ENCODE data around the gene HPSE2. TPM values are rescaled to one million over a fixed set of nuclear protein-coding genes. Genes with fewer than 3 reads are reported as not detected.

Gene HPSE2
- total RNA-seq, 2 experiments from 2014 or later: not detected

DNA sequence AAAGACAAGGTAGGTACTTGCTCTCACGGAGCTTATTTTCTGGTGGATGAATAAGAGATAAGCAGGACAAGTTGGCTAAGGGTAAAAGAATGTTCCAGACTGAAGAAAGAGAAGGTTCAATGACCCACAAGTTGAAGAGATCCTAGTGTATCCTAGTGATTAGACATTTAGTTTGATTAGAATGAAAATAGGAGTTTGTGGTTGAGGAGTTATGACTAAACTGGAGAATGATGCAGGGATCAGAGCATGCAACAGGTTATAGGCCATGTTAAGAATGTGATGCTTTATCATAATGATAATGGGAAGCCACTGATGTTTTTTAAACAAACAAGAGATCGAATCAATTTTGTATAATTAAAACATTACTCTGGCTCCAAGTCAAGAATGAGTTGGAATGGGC is 357.2 kb downstream of the HPSE2 start:
- POLR2A ChIA-PET: no interaction called here
- Mint-ChIP-seq H3K4me1 (no peaks in the 10 kb centered on the region), H3K4me3 (no peak overlapping the region), H3K36me3 (ENCODE audit: low read depth) (no peaks in the 10 kb centered on the region), H3K27ac (no peak overlapping the region), H3K27me3 (no peaks in the 10 kb centered on the region), H3K9me3 (no peaks in the 10 kb centered on the region)
- CTCF ChIA-PET: no interaction called here
- no peak for DNase-seq

DNA sequence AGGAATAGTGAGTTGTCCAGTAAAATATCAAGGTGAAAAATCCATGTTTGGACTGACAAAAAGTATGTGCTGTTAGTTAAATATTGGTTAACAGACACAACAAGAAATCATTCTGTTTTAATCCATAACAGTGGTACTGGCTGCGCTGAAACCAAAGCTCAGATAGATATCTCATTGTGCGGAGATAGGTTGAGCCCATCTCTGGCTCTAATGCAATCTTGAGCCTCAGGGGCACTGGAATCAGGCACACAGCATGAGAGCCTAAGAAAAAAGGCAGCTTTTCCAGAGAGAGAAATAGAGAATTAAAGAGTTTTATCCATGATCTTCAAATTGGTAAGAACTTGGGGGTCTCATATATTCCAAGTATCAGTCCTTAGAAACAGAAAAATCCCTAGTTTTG is 373.7 kb downstream of the HPSE2 start:
- ChIA-PET POLR2A (no interaction called here), CTCF (no interaction called here)

DNA sequence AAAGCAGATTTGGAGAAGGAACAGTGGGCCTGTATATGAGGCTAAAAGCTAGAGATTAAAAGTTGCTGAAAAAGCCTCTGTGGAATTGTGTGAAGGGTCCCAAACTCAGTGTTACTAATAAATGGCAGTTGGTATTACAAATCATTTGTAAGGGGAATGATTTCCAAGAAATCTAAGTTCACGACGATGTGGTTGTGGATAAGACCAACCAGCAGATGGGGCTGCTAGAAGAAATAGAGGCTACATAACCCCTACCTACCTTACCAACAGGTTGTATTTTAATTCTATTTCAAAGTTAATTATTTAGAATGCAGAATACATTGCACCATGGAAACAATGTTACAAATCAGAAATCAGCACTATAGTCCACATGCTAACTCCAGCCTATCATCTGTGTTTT is 377.1 kb downstream of the HPSE2 start:
- Mint-ChIP-seq H3K27me3 (no peaks in the 10 kb centered on the region), H3K4me3 (no peak overlapping the region), H3K9me3 (no peaks in the 10 kb centered on the region), H3K27ac (no peak overlapping the region), H3K36me3 (ENCODE audit: low read depth) (no peaks in the 10 kb centered on the region), H3K4me1 (peaks cover 5% of the 10 kb centered on the region)
- ChIA-PET POLR2A (no interaction called here), CTCF (no interaction called here)
- no peak for DNase-seq

More for the DNA sequence above, 373.7 kb downstream of the HPSE2 start:
- Mint-ChIP-seq H3K4me3 (no peak overlapping the region), H3K4me1 (no peaks in the 10 kb centered on the region), H3K27ac (no peak overlapping the region), H3K9me3 (peaks cover 2% of the 10 kb centered on the region), H3K27me3 (no peaks in the 10 kb centered on the region), H3K36me3 (ENCODE audit: low read depth) (no peaks in the 10 kb centered on the region)
- DNase-seq: no peak

DNA sequence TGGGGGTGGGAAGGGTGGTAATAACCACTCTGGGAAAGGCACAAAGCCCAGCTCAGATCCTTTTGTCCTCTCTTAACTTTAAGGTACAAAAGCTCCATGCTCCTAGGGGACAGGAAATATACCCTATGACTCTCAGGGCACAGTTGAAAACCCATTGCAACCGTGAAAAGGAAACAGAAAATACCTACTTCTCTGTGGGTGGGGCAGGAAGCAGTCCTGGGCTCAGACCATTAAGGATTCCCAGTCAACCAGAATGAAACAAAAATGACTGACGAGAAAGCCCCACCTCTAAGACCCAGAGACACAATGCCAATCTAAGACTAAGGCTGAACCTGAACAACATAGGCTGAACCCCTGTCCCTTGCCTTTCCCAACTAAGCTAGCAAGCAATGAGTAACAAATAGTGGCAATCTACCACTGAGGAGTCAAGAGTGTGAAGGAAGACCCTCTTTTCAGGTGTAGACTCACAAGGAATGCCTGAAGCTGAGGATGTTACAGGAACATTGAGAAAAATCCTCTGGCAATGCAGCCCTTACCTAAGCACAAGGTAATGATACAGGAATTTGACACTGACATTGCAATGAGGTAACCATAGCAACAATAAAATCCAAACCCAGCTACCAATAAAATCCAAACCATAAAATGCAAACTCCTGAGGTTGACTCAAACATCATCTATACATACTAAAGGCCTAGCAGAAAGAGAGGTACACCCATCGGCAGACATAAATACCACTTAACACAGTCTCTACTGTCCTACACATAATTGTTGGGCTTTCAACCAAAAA is 380.1 kb downstream of the HPSE2 start:
- Mint-ChIP-seq H3K4me1 (peaks cover 5% of the 10 kb centered on the region), H3K27me3 (peaks cover 2% of the 10 kb centered on the region), H3K4me3 (no peak overlapping the region), H3K9me3 (no peaks in the 10 kb centered on the region), H3K36me3 (ENCODE audit: low read depth) (no peaks in the 10 kb centered on the region), H3K27ac (no peak overlapping the region)
- CTCF ChIA-PET: no interaction called here
- no peak for DNase-seq
- POLR2A ChIA-PET: no interaction called here

GRCh38 chr10:98852686-98853085 is 383.0 kb downstream of the HPSE2 start:
- H3K9me3 Mint-ChIP-seq: no peaks in the 10 kb centered on the region
- CTCF ChIA-PET: interaction anchor here (0.6 kb wide), 1 partner anchor 27 kb away, joined by 3 read pairs; no protein-coding TSS in a partner anchor
- H3K36me3 Mint-ChIP-seq (ENCODE audit: low read depth): no peaks in the 10 kb centered on the region
- no peak for DNase-seq
- peaks cover 2% of the 10 kb centered on the region for H3K27me3 Mint-ChIP-seq
- POLR2A ChIA-PET: no interaction called here
- no peak overlapping the region for H3K4me3 Mint-ChIP-seq
- H3K4me1 Mint-ChIP-seq: peaks cover 5% of the 10 kb centered on the region
- no peak overlapping the region for H3K27ac Mint-ChIP-seq

GRCh38 chr10:98848361-98848760 is 387.3 kb downstream of the HPSE2 start:
- Mint-ChIP-seq H3K9me3 (no peaks in the 10 kb centered on the region), H3K4me1 (no peaks in the 10 kb centered on the region), H3K4me3 (no peak overlapping the region), H3K36me3 (ENCODE audit: low read depth) (no peaks in the 10 kb centered on the region), H3K27me3 (peaks cover under 1% of the 10 kb centered on the region), H3K27ac (no peak overlapping the region)
- CTCF ChIA-PET: interaction anchor here (0.6 kb wide), 1 partner anchor 1008 kb away, joined by 4 read pairs; no protein-coding TSS in a partner anchor
- no peak for DNase-seq
- POLR2A ChIA-PET: no interaction called here

- ChIA-PET CTCF (no interaction called here), POLR2A (no interaction called here)
- Mint-ChIP-seq H3K27me3 (no peaks in the 10 kb centered on the region), H3K36me3 (ENCODE audit: low read depth) (no peaks in the 10 kb centered on the region), H3K4me1 (no peaks in the 10 kb centered on the region), H3K9me3 (no peaks in the 10 kb centered on the region), H3K4me3 (no peak overlapping the region), H3K27ac (no peak overlapping the region)
- no peak for DNase-seq
Measured at GRCh38 chr10:98846787-98847186, 388.9 kb downstream of the HPSE2 start.

- Mint-ChIP-seq H3K9me3 (no peaks in the 10 kb centered on the region), H3K4me3 (no peak overlapping the region), H3K27ac (no peak overlapping the region), H3K36me3 (ENCODE audit: low read depth) (no peaks in the 10 kb centered on the region), H3K27me3 (no peaks in the 10 kb centered on the region), H3K4me1 (no peaks in the 10 kb centered on the region)
- ChIA-PET POLR2A (no interaction called here), CTCF (no interaction called here)
- no peak for DNase-seq
Measured at GRCh38 chr10:98833542-98833941, 402.1 kb downstream of the HPSE2 start.

GRCh38 chr10:98832738-98833137 is 402.9 kb downstream of the HPSE2 start:
- H3K4me1 Mint-ChIP-seq: no peaks in the 10 kb centered on the region
- no peak overlapping the region for H3K27ac Mint-ChIP-seq
- no peaks in the 10 kb centered on the region for H3K27me3 Mint-ChIP-seq
- H3K36me3 Mint-ChIP-seq (ENCODE audit: low read depth): no peaks in the 10 kb centered on the region
- POLR2A ChIA-PET: no interaction called here
- H3K9me3 Mint-ChIP-seq: no peaks in the 10 kb centered on the region
- H3K4me3 Mint-ChIP-seq: no peak overlapping the region
- CTCF ChIA-PET: no interaction called here
- no peak for DNase-seq

DNA sequence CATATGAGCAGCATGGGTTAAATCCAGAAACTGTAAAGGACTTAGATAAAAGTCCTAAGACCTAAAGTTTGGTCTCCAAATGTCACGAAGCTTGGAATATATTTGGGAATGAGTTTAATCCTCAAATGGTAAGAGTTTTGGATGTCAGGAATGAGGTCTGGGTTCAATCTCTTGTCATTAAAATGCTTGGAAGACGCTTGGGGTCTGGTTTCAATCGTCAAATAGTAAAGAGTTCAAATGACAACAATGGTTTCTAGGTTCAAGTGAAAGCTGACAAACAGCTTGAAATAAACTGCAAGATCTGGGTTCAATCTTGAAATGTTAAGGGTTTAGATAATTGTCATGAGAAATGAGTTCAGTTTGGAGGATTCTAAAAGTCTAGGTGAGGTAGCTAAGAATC is 403.5 kb downstream of the HPSE2 start:
- CTCF ChIA-PET: no interaction called here
- H3K27ac Mint-ChIP-seq: no peak overlapping the region

DNA sequence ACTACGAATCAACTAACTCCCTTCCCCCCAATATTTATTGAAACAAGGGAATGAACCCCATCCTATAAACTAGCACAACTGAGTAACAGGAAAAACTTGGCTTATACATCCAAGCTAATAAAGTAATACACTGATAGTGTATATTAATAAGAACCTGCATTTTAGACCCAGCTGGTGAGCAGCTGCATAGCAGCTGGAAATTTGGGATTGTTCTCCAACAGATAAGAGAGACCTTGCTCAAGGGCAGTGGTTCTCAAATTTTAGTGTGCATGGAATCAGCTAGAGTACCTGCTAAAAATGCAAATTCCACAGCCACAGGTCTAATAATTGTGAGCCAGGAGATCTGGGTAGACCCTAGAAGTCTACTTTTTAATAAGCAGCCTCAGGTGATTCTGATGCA is 404.3 kb downstream of the HPSE2 start:
- H3K27me3 Mint-ChIP-seq: no peaks in the 10 kb centered on the region
- DNase-seq: no peak
- no peak overlapping the region for H3K4me3 Mint-ChIP-seq
- CTCF ChIA-PET: no interaction called here
- H3K36me3 Mint-ChIP-seq (ENCODE audit: low read depth): no peaks in the 10 kb centered on the region
- no peaks in the 10 kb centered on the region for H3K9me3 Mint-ChIP-seq
- POLR2A ChIA-PET: no interaction called here
- no peaks in the 10 kb centered on the region for H3K4me1 Mint-ChIP-seq
- H3K27ac Mint-ChIP-seq: no peak overlapping the region

More for the DNA sequence above, 403.5 kb downstream of the HPSE2 start:
- Mint-ChIP-seq H3K36me3 (ENCODE audit: low read depth) (no peaks in the 10 kb centered on the region), H3K4me1 (no peaks in the 10 kb centered on the region), H3K4me3 (no peak overlapping the region), H3K27me3 (no peaks in the 10 kb centered on the region), H3K9me3 (no peaks in the 10 kb centered on the region)
- POLR2A ChIA-PET: no interaction called here
- no peak for DNase-seq

GRCh38 chr10:98825741-98826140 is 409.9 kb downstream of the HPSE2 start:
- no peaks in the 10 kb centered on the region for H3K4me1 Mint-ChIP-seq
- H3K27me3 Mint-ChIP-seq: no peaks in the 10 kb centered on the region
- CTCF ChIA-PET: no interaction called here
- no peaks in the 10 kb centered on the region for H3K36me3 Mint-ChIP-seq (ENCODE audit: low read depth)
- no peaks in the 10 kb centered on the region for H3K9me3 Mint-ChIP-seq
- H3K27ac Mint-ChIP-seq: no peak overlapping the region
- DNase-seq: no peak
- POLR2A ChIA-PET: no interaction called here
- H3K4me3 Mint-ChIP-seq: no peak overlapping the region

DNA sequence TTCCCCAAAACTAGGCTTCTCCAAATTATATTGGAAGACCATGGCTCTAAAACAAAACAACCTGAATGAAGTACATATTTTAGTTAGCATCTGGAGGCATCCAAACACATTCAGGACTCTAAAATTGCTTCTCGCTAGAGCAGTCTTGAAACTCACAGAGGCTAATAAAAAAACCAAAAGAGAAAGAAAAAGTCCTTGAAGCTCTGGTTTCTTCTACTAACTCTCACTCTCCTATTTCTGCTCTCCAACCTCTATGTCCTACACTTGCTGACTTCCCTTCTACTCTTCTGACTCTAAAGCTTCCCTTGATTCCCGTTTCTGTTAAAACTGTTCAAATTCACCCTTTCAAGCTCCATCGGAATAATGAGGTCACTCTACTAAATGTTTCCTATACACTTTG is 418.3 kb downstream of the HPSE2 start:
- H3K27ac Mint-ChIP-seq: no peak overlapping the region

More for the DNA sequence above, 418.3 kb downstream of the HPSE2 start:
- no peak for DNase-seq
- Mint-ChIP-seq H3K4me1 (no peaks in the 10 kb centered on the region), H3K9me3 (no peaks in the 10 kb centered on the region), H3K36me3 (ENCODE audit: low read depth) (no peaks in the 10 kb centered on the region), H3K27me3 (no peaks in the 10 kb centered on the region), H3K4me3 (no peak overlapping the region)
- ChIA-PET CTCF (no interaction called here), POLR2A (no interaction called here)

All from activated CD4-positive, alpha-beta T cell treated with anti-CD3 and anti-CD28 coated beads, Interleukin-2, amount 10 ng/mL, durations not matched to agents 7 days and 5 days (primary cell).